Body of pancreas (tissue), 4 donors: ENCODE measurements around the gene MINDY2. TPM values are rescaled to one million over a fixed set of nuclear protein-coding genes. Genes with fewer than 3 reads are reported as not detected.

Source experiments
- ATAC-seq: fragments of 150-250 bp; one replicate; pipeline ENCODE4 v1.9.1; 2016
- DNase-seq, 4 donors: peaks; one replicate each; pipeline ENCODE4 v3.0.0-alpha.2; 2019
- H3K27ac ChIP-seq, 4 donors: fragments of 200-600 bp; sonication (generic); 1 replicate in 3 of 4; 2 replicates in 1 of 4; pipeline versions ENCODE4 v1.5.1 to v1.6.1; 2016 to 2019; ENCODE audit warnings: mild to moderate bottlenecking in 1 of 4, mixed read lengths in 1 of 4, moderate library complexity in 1 of 4
- H3K27me3 ChIP-seq, 2 donors: fragments of 200-600 bp; sonication (generic); one replicate each; pipeline ENCODE4 v1.6.0; 2016; ENCODE audit warnings: mild to moderate bottlenecking in 1 of 2
- H3K36me3 ChIP-seq, 2 donors: fragments of 200-600 bp; sonication (generic); replicated peaks in 1 of 2; 2 replicates each; pipeline ENCODE4 v1.5.1; 2016; ENCODE audit warnings: low read depth in 2 of 2; ENCODE audit not compliant: insufficient read depth in 1 of 2
- H3K4me1 ChIP-seq: fragments of 200-600 bp; sonication (generic); one replicate; pipeline ENCODE4 v1.6.0; 2016
- H3K4me3 ChIP-seq, 2 donors: fragments of 200-600 bp; sonication (generic); 1 replicate in 1 of 2; 2 replicates in 1 of 2; pipeline ENCODE4 v1.5.1; 2016 to 2019
- H3K9me3 ChIP-seq, 3 donors: fragments of 200-600 bp; sonication (generic); 1 replicate in 2 of 3; 2 replicates in 1 of 3; pipeline ENCODE4 v1.5.1; 2016
- CTCF ChIP-seq, 7 experiments: fragments of 450-650 bp in 4 of 7; fragments of 200-600 bp in 3 of 7; sonication (generic) in 3 of 7; IDR thresholded peaks; one replicate each; pipeline ENCODE4 v1.5.1; 2016 to 2019; ENCODE audit warnings: antibody characterized with exemption in 7 of 7
- POLR2A ChIP-seq, 3 donors: fragments of 450-650 bp; IDR thresholded peaks; one replicate each; pipeline ENCODE4 v1.6.1; 2016; ENCODE audit warnings: antibody characterized with exemption in 3 of 3, mild to moderate bottlenecking in 2 of 3
- WGBS, 2 donors: methylation state at CpG; one replicate each; pipeline ENCODE4 v1.1.5; 2017; 5-methylcytosine and 5-hydroxymethylcytosine counted together
- intact Hi-C: fragments of 100-400 bp; cut with DNase I; formaldehyde crosslinking; loops from one replicate; pipeline ENCODE4 v1.15.1; 2023
- total RNA-seq, 2 donors: library from RNA; depleted of rRNA; stranded (reverse); fragments of >200 nt; gene quantifications; one replicate each; pipeline ENCODE4 v1.1.0, GENCODE V29; 2016

The MINDY2 gene
- total RNA-seq, 2 donors from 2014 or later, result 8.9 to 11.9 TPM

GRCh38 chr15:58864602-58865424 lies 93.7 kb downstream of the MINDY2 start:
- Histone ChIP-seq H3K36me3 (no peaks in the 10 kb centered on the region), H3K27ac (peak overlapping the region; percentile 68 to 91 (median 80)), H3K9me3 (no peaks in the 10 kb centered on the region), H3K4me3 (no peak overlapping the region), H3K27me3 (no peaks in the 10 kb centered on the region), H3K4me1 (peaks cover 17% of the 10 kb centered on the region)
- TF ChIP-seq CTCF (IDR thresholded peaks at IDR 0.05), result no peak
- TF ChIP-seq POLR2A (IDR thresholded peaks at IDR 0.05), result peak; percentile 26 to 72 (median 65)
- 15 to 20% methylated on average over 22 to 54 of the region's 54 CpGs for WGBS, 2 donors
- ATAC-seq (peak; percentile 80), DNase-seq (peak; percentile 59 to 75 (median 66))
- intact Hi-C loops, result no loop called here

- H3K36me3 ChIP-seq, result no peaks in the 10 kb centered on the region
- DNase-seq, result peak; percentile 27 to 49 (median 34)
- intact Hi-C loops, result no loop called here
- H3K4me3 ChIP-seq, result no peak overlapping the region
- H3K27me3 ChIP-seq, result no peaks in the 10 kb centered on the region
- ATAC-seq, result peak; percentile 45
- peaks cover 17% of the 10 kb centered on the region for H3K4me1 ChIP-seq
- TF ChIP-seq CTCF (IDR thresholded peaks at IDR 0.05), result no peak
- TF ChIP-seq POLR2A (IDR thresholded peaks at IDR 0.05), result peak in 2 of 3 donors; percentile 58 to 62
- peak overlapping the region; percentile 68 to 91 (median 80) for H3K27ac ChIP-seq
- no peaks in the 10 kb centered on the region for H3K9me3 ChIP-seq
- WGBS, 2 donors, result 42 to 55% methylated on average over 6 to 15 of the region's 15 CpGs
Measured at GRCh38 chr15:58865425-58865880, 94.4 kb downstream of the MINDY2 start.

DNA sequence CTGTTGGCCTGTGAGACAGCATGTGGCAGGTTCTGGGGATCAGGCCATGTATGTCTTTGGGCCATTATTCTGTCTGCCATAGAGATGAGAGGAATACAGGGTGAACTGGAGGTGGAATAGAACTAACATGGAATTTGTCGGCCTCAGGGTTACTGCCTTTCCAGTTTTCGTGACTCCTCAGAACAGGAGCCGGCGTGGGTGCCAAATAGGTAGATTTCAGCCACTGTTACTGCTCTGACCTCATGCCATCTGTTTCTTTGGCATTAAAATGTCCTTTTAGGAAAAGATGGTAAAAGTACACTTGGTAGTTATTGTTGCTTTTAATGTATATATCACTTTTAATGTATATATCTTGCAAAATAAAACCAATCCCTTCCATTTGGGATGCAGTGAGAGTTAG lies 96.8 kb downstream of the MINDY2 start:
- ATAC-seq (no peak), DNase-seq (no peak)
- Histone ChIP-seq H3K27ac (peak overlapping the region in 1 of 4 donors; percentile 1), H3K36me3 (no peaks in the 10 kb centered on the region), H3K9me3 (no peaks in the 10 kb centered on the region), H3K27me3 (no peaks in the 10 kb centered on the region), H3K4me1 (peaks cover 17% of the 10 kb centered on the region), H3K4me3 (no peak overlapping the region)
- WGBS, 2 donors, result 89 to 94% methylated on average over 4 of the region's 4 CpGs
- TF ChIP-seq POLR2A (IDR thresholded peaks at IDR 0.05) (no peak), CTCF (IDR thresholded peaks at IDR 0.05) (no peak)
- intact Hi-C loops, result no loop called here

- TF ChIP-seq POLR2A (IDR thresholded peaks at IDR 0.05) (no peak), CTCF (IDR thresholded peaks at IDR 0.05) (no peak)
- peaks cover 2% of the 10 kb centered on the region for H3K4me1 ChIP-seq
- no peaks in the 10 kb centered on the region for H3K36me3 ChIP-seq
- 89 to 91% methylated on average over 4 of the region's 4 CpGs for WGBS, 2 donors
- ATAC-seq (no peak), DNase-seq (no peak)
- no peak overlapping the region for H3K27ac ChIP-seq
- intact Hi-C loops, result no loop called here
- no peaks in the 10 kb centered on the region for H3K27me3 ChIP-seq
- H3K4me3 ChIP-seq, result no peak overlapping the region
- H3K9me3 ChIP-seq, result no peaks in the 10 kb centered on the region
Measured at GRCh38 chr15:58870451-58870850, 99.3 kb downstream of the MINDY2 start.
